Thoracic aorta (tissue), 2 donors: ENCODE data around the gene TP53I13. TPM values are rescaled to one million over a fixed set of nuclear protein-coding genes. Genes with fewer than 3 reads are reported as not detected.

Source experiments
- ATAC-seq: fragments of 150-250 bp; one replicate; pipeline ENCODE4 v1.8.0; 2017; ENCODE audit warnings: low read depth; ENCODE audit not compliant: insufficient number of reproducible peaks, low FRiP score
- DNase-seq: peaks from one replicate; pipeline ENCODE4 v3.0.0-alpha.2; 2020; ENCODE audit warnings: low spot score
- H3K27ac ChIP-seq, 2 donors: fragments of 200-600 bp; sonication (generic); 1 replicate in 1 of 2; 2 replicates in 1 of 2; pipeline ENCODE4 v1.5.1; 2016; ENCODE audit warnings: mild to moderate bottlenecking in 2 of 2, moderate library complexity in 2 of 2
- H3K27me3 ChIP-seq: fragments of 200-600 bp; sonication (generic); replicated peaks from 2 replicates; pipeline ENCODE4 v1.6.0; 2016; ENCODE audit warnings: mild to moderate bottlenecking; ENCODE audit not compliant: insufficient read depth
- H3K36me3 ChIP-seq: fragments of 200-600 bp; sonication (generic); one replicate; pipeline ENCODE4 v1.5.1; 2016
- H3K4me1 ChIP-seq, 2 donors: fragments of 200-600 bp; sonication (generic); 1 replicate in 1 of 2; 2 replicates in 1 of 2; pipeline versions ENCODE4 v1.5.1 to v1.6.0; 2016; ENCODE audit warnings: low read depth in 2 of 2, mild to moderate bottlenecking in 1 of 2; ENCODE audit not compliant: control insufficient read depth in 1 of 2
- H3K4me3 ChIP-seq: fragments of 200-600 bp; sonication (generic); 2 replicates; pipeline ENCODE4 v1.5.1; 2016; ENCODE audit warnings: mild to moderate bottlenecking
- H3K9me3 ChIP-seq: fragments of 200-600 bp; sonication (generic); 2 replicates; pipeline ENCODE4 v1.5.1; 2016
- total RNA-seq, 2 donors: library from RNA; depleted of rRNA; stranded (reverse); fragments of >200 nt; gene quantifications; one replicate each; pipeline versions ENCODE4 v1.1.0 to v1.2.3, GENCODE V29; 2016
- TF ChIP-seq, protein P1 (sequence below): fragments of 200-600 bp; sonication (generic); IDR thresholded peaks from one replicate; pipeline ENCODE4 v1.5.1; 2019; ENCODE audit warnings: antibody characterized with exemption

The TP53I13 gene
- total RNA-seq, 2 donors from 2014 or later = 54.4 to 92.6 TPM

GRCh38 chr17:29586676-29587469 is 18.4 kb downstream of the TP53I13 start:
- Histone ChIP-seq H3K4me3 (no peak overlapping the region), H3K36me3 (no peaks in the 10 kb centered on the region), H3K4me1 (peaks cover 21 to 60% of the 10 kb centered on the region in 2 donors), H3K9me3 (no peaks in the 10 kb centered on the region), H3K27ac (no peak overlapping the region), H3K27me3 (no peaks in the 10 kb centered on the region)
- DNase-seq = no peak
- no peak for ATAC-seq
- TF ChIP-seq, protein P1, sequence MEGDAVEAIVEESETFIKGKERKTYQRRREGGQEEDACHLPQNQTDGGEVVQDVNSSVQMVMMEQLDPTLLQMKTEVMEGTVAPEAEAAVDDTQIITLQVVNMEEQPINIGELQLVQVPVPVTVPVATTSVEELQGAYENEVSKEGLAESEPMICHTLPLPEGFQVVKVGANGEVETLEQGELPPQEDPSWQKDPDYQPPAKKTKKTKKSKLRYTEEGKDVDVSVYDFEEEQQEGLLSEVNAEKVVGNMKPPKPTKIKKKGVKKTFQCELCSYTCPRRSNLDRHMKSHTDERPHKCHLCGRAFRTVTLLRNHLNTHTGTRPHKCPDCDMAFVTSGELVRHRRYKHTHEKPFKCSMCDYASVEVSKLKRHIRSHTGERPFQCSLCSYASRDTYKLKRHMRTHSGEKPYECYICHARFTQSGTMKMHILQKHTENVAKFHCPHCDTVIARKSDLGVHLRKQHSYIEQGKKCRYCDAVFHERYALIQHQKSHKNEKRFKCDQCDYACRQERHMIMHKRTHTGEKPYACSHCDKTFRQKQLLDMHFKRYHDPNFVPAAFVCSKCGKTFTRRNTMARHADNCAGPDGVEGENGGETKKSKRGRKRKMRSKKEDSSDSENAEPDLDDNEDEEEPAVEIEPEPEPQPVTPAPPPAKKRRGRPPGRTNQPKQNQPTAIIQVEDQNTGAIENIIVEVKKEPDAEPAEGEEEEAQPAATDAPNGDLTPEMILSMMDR = no peak

DNA sequence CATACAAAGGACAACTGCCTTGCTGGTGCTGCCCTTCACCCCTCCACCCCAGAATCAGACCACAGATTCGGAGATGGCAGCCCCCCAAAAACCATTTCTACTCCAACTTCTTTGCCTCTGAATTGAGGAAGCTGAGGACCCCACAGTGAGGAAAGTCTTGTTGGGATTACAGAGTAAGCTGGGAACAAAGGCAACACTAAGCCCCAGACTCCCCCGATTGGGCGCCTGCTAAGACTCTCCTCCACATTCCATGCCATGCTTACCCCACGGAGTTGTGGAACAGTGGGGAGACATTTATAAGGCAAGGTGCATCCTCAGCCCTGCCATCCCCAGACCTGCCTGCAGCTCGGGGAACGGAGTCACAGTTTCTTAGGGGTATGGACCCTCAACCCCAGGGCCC is 19.1 kb downstream of the TP53I13 start:
- H3K27me3 ChIP-seq = no peaks in the 10 kb centered on the region
- peaks cover 28 to 67% of the 10 kb centered on the region in 2 donors for H3K4me1 ChIP-seq
- no peak overlapping the region for H3K27ac ChIP-seq
- no peak overlapping the region for H3K4me3 ChIP-seq
- TF ChIP-seq, protein P1 = no peak
- no peaks in the 10 kb centered on the region for H3K36me3 ChIP-seq
- no peaks in the 10 kb centered on the region for H3K9me3 ChIP-seq
- no peak for DNase-seq
- no peak for ATAC-seq

DNA sequence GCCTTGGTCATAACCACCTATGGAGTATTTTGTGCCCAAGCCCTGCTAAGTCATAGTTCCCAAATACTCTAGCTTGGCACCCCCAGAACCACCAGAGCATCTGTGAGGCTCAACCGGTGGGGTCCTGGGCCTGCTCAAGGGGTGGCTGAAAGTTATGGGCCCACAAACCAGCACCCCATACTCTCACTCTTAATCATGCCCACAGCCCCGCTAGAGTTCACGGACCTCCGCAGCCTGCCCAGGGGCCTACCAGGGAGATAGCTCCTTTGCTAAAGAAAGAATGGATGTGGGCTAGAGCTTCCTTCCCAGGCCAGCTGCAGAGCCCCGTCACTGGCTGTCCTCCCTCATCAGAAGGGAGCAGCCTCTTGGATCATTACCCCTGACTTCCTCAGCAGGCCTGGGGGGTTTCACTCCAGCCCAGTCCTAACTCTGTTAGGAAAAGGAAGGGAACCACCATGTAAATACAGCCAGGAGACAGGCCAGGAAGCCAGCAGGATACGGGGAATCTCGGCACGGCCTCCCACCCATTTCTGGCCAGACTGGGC is 19.6 kb downstream of the TP53I13 start:
- Histone ChIP-seq H3K9me3 (no peaks in the 10 kb centered on the region), H3K27me3 (no peaks in the 10 kb centered on the region), H3K27ac (peak overlapping the region; percentile 57 to 77), H3K4me1 (peaks cover 31 to 70% of the 10 kb centered on the region in 2 donors), H3K4me3 (peak overlapping the region; percentile 78), H3K36me3 (no peaks in the 10 kb centered on the region)
- ATAC-seq (no peak), DNase-seq (no peak)
- TF ChIP-seq, protein P1 = no peak

DNA sequence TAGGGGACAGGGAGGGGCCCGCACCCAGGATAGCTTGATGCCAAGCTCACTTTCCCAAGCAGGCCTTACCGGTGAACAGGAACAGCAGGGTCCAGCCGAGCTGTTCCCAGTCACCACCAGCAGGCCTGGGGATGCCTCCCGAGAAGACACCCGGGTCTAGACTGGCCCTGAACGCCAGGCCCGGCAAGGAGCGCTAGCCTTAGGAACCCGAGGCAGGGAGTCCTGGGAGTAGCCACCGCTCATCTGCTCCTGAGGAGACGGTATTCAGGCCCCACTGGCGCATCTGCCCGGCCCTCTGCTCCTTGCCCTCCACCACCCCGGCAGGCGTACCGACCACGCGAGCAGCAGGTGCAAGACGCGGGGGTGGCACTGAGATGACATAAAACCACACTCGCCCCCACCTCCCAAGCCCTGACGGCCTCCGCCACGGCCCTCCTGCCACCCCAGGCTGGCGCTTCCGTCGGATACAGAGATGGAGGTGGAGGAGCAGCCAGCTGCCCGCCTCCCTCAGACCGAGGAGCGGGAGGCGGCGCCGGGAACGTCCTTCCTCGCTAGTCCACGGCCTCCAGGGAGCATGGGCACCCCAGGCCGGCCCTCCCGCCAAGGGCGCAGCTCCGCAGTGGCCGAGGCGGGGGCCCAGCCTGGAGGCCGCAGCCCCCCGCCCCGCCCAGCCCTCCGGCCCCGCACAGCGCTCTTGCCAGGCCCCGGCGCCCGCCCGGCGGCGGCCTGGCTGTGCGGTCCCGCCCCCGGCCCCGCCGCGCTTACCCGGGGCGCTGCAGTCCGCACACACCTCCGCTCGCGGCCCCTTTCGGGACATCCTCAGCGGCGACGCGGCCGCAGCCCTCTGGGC is 20.3 kb downstream of the TP53I13 start:
- H3K27ac ChIP-seq = peak overlapping the region; percentile 57 to 77
- ATAC-seq = no peak
- no peak for DNase-seq

More for the DNA sequence above, 20.3 kb downstream of the TP53I13 start:
- Histone ChIP-seq H3K36me3 (no peaks in the 10 kb centered on the region), H3K9me3 (no peaks in the 10 kb centered on the region), H3K4me3 (peak overlapping the region; percentile 78), H3K4me1 (peaks cover 33 to 73% of the 10 kb centered on the region in 2 donors), H3K27me3 (no peaks in the 10 kb centered on the region)
- TF ChIP-seq, protein P1 = no peak
